HepG2 (cell line): ENCODE data around the gene ATR. TPM values are rescaled to one million over a fixed set of nuclear protein-coding genes. Genes with fewer than 3 reads are reported as not detected.

ENCODE experiments used
- BCLAF1 ChIP-seq: fragments of 450-650 bp; IDR thresholded peaks from 2 replicates; pipeline ENCODE4 v1.6.1; 2017; ENCODE audit warnings: mild to moderate bottlenecking
- JUNB ChIP-seq: sonication (generic); formaldehyde crosslinking; IDR thresholded peaks from 2 replicates; pipeline ENCODE4 v1.8.0; 2022; ENCODE audit warnings: missing genetic modification reagents, mild to moderate bottlenecking, borderline replicate concordance
- PAXIP1 ChIP-seq: sonication (generic); formaldehyde crosslinking; conservative IDR thresholded peaks from 2 replicates; pipeline ENCODE4 v1.4.0; 2020; ENCODE audit warnings: mild to moderate bottlenecking, missing genetic modification reagents, moderate library complexity
- TAF15 ChIP-seq: fragments of 200-400 bp; formaldehyde crosslinking; IDR thresholded peaks from one replicate; pipeline ENCODE4 v1.6.1; 2018; ENCODE audit warnings: mild to moderate bottlenecking, low read depth, low read length; ENCODE audit not compliant: poor library complexity, severe bottlenecking
- polyA plus RNA-seq, 8 experiments: library from polyadenylated mRNA; depleted of rRNA in 3 of 8; stranded (reverse) in 7 of 8; unstranded in 1 of 8; fragments of >200 nt; fragmentation: Illumina TruSeq in 4 of 8; extraction: Trizol in 4 of 8; gene quantifications; 2 replicates each; pipeline versions ENCODE4 v1.2.1 to v1.2.3, GENCODE V29; 2011 to 2016; ENCODE audit warnings: low read depth in 4 of 8, missing spikeins in 1 of 8, mixed read lengths in 1 of 8; ENCODE audit not compliant: insufficient read depth in 1 of 8
- total RNA-seq, 5 experiments: library from RNA; depleted of rRNA; stranded (reverse); fragments of >200 nt; fragmentation: Illumina TruSeq; extraction: Trizol; gene quantifications; 2 replicates each; pipeline ENCODE4 v1.2.3, GENCODE V29; 2016; ENCODE audit warnings: low read depth in 1 of 5

The ATR gene
- total and polyA plus RNA-seq, 2 of the 13 experiments (the other 11 are each of a cell fraction or from before 2014, with no cell fraction given) = 6.6 to 17.0 TPM

DNA sequence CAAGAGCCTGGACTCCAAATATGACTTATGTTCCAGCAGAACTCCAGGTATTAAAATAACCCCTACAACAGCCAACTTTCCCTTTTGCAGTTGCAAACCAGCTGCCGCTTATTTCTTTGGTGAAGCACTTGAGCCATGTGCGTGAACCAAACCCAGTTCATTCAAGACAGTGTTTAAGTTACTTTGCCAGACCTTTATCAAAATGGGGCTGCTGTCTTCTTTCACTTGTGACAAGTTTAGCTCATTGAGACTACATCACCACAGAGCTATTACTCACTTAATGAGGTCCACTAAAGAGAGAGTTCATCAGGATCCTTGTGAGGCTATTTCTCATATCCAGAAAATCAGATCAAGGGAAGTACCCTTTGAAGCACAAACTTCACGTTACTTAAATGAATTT, 128.3 kb downstream of the ATR start (continued):
- no peak for TF ChIP-seq PAXIP1 (CRISPR knock-in tag)
- no peak for TF ChIP-seq JUNB (CRISPR knock-in tag)
- TF ChIP-seq BCLAF1 = no peak
- no peak for TF ChIP-seq TAF15
